ENCODE results near the gene ACOX1. TPM values are rescaled to one million over a fixed set of nuclear protein-coding genes. Genes with fewer than 3 reads are reported as not detected.

The ACOX1 gene
- total and polyA plus RNA-seq, 2 of the 13 experiments (the other 11 are each of a cell fraction or from before 2014, with no cell fraction given), result 86.4 to 120 TPM

- no peaks in the 10 kb centered on the region for H3K36me3 ChIP-seq (replicated peaks in 1 of 2; ENCODE audit: control insufficient read depth in 1 of 2, insufficient read depth in 2 of 2, low read length in 2 of 2)
- ChIA-PET POLR2A (interaction anchor here (0.9 to 3.6 kb wide), 5 partner anchors 13 to 131 kb away, joined by 3 to 16 read pairs (median 6); partner anchors contain the start of gene TRIM47), CTCF (ENCODE audit: low intra/inter-chr PET ratio, low total read pairs) (no interaction called here)
- no peaks in the 10 kb centered on the region for H3K27me3 ChIP-seq (ENCODE audit: control insufficient read depth in 1 of 2, insufficient read depth in 2 of 2, low read length in 2 of 2)
- no peak overlapping the region for H3K4me3 ChIP-seq (replicated peaks in 1 of 3; ENCODE audit: insufficient read depth in 1 of 3, low read depth in 2 of 3, low read length in 3 of 3)
- TF ChIP-seq ZNF766 (CRISPR knock-in tag; IDR thresholded peaks at IDR 0.05; ENCODE audit: borderline replicate concordance) (no peak), ZGPAT (CRISPR knock-in tag; IDR thresholded peaks at IDR 0.05) (no peak), SPEN (CRISPR knock-in tag; IDR thresholded peaks at IDR 0.05; ENCODE audit: low read depth) (no peak), ZNF274 (CRISPR knock-in tag; IDR thresholded peaks at IDR 0.05) (no peak), AHR (CRISPR knock-in tag; IDR thresholded peaks at IDR 0.05) (no peak), ZFP82 (CRISPR knock-in tag; IDR thresholded peaks at IDR 0.05; ENCODE audit: borderline replicate concordance) (no peak), ZNF570 (CRISPR knock-in tag; IDR thresholded peaks at IDR 0.05; ENCODE audit: borderline replicate concordance) (no peak), ATF3 (CRISPR knock-in tag; IDR thresholded peaks at IDR 0.05) (no peak)
- H3K4me1 ChIP-seq (ENCODE audit: insufficient read depth, low read length), result peaks cover 30% of the 10 kb centered on the region
- H3K9ac ChIP-seq (ENCODE audit: insufficient read depth, low read depth, low read length), result no peak overlapping the region
- intact Hi-C loops (cut with micrococcal nuclease; ENCODE audit: unreplicated experiment) (no loop called here), in situ Hi-C loops (cut with HindIII; ENCODE audit: extremely low pct_ligation_motif_present, low pct_unique_long_range_greater_than_20kb) (no loop called here)
- H4K20me1 ChIP-seq (ENCODE audit: insufficient read depth, low read length), result no peaks in the 10 kb centered on the region
- peak overlapping the region; percentile 21; the same call in 1 of the 2 replicates for H3K4me2 ChIP-seq (ENCODE audit: low read depth, low read length)
- WGBS (ENCODE audit: low lambda C conversion rate), result 51% methylated on average over 6 of the region's 6 CpGs
- ATAC-seq, result no peak
- no peak overlapping the region for H3K27ac ChIP-seq (ENCODE audit: extremely low read length, insufficient read depth, low read length)
- no peak for FAIRE-seq
- H3K79me2 ChIP-seq (ENCODE audit: insufficient read depth, low read length), result no peaks in the 10 kb centered on the region
- H3K9me3 ChIP-seq (ENCODE audit: low read length), result no peaks in the 10 kb centered on the region
- DNase-seq (ENCODE audit: low spot score), result no peak
- no TSS peak for BruUV-seq (replicated peaks)
- H2AFZ ChIP-seq (ENCODE audit: low read length), result no peak overlapping the region
Observed at GRCh38 chr17:75910699-75911098, 68.3 kb downstream of the ACOX1 start.
